OCI-LY1 (cell line): Measurements from ENCODE around the gene OR2V2.
A peak's percentile ranks its signal among the peaks of the same experiment; 100 is the strongest.

Experiments used
- H2AFZ ChIP-seq: fragments of 200-600 bp; sonication (generic), shearing (Covaris generic); 2 replicates; pipeline ENCODE4 v1.6.0; 2014; ENCODE audit warnings: antibody characterized with exemption, mild to moderate bottlenecking, low read length
- H3F3A ChIP-seq: fragments of 200-600 bp; sonication (generic), shearing (Covaris generic); 2 replicates; pipeline ENCODE4 v1.6.0; 2014; ENCODE audit warnings: mild to moderate bottlenecking, antibody characterized with exemption, low read length, moderate library complexity; ENCODE audit not compliant: insufficient read depth
- H3K27ac ChIP-seq: fragments of 200-600 bp; sonication (generic); 2 replicates; pipeline ENCODE4 v1.5.1; 2014; ENCODE audit warnings: low read length, mixed run types, mild to moderate bottlenecking, low read depth; ENCODE audit not compliant: poor library complexity, severe bottlenecking
- H3K27me3 ChIP-seq: fragments of 200-600 bp; sonication (generic); 2 replicates; pipeline ENCODE4 v1.6.0; 2014; ENCODE audit warnings: antibody characterized with exemption, mild to moderate bottlenecking, low read length, moderate library complexity; ENCODE audit not compliant: insufficient read depth
- H3K36me3 ChIP-seq: fragments of 200-600 bp; sonication (generic); 2 replicates; pipeline ENCODE4 v1.6.1; 2014; ENCODE audit warnings: mild to moderate bottlenecking, antibody characterized with exemption, low read length, moderate library complexity, mixed read lengths; ENCODE audit not compliant: insufficient read depth
- H3K4me1 ChIP-seq: fragments of 200-600 bp; sonication (generic); 2 replicates; pipeline ENCODE4 v1.5.1; 2014; ENCODE audit warnings: mild to moderate bottlenecking, low read length, moderate library complexity; ENCODE audit not compliant: insufficient read depth, severe bottlenecking
- H3K4me2 ChIP-seq: fragments of 200-600 bp; sonication (generic), shearing (Covaris generic); 2 replicates; pipeline ENCODE4 v1.6.1; 2014; ENCODE audit warnings: low read length
- H3K4me3 ChIP-seq: fragments of 200-600 bp; sonication (generic); 2 replicates; pipeline ENCODE4 v1.5.1; 2014; ENCODE audit warnings: low read length, low read depth, mild to moderate bottlenecking, mixed read lengths; ENCODE audit not compliant: poor library complexity, severe bottlenecking
- H3K79me2 ChIP-seq: fragments of 200-600 bp; shearing (Covaris generic); 2 replicates; pipeline ENCODE4 v1.6.1; 2016; ENCODE audit warnings: mixed run types, low read length, mixed read lengths; ENCODE audit not compliant: insufficient read depth
- H3K9ac ChIP-seq: fragments of 200-600 bp; sonication (generic), shearing (Covaris generic); 2 replicates; pipeline ENCODE4 v1.6.1; 2014; ENCODE audit warnings: mild to moderate bottlenecking, low read length, mixed read lengths
- H3K9me2 ChIP-seq: fragments of 200-600 bp; sonication (generic), shearing (Covaris generic); 2 replicates; pipeline ENCODE4 v1.6.1; 2014; ENCODE audit warnings: low read depth, mild to moderate bottlenecking, low read length, mixed read lengths
- H3K9me3 ChIP-seq: fragments of 200-600 bp; shearing (Covaris generic); 2 replicates; pipeline ENCODE4 v1.6.1; 2014; ENCODE audit warnings: low read length, mixed read lengths
- H4K20me1 ChIP-seq: fragments of 200-600 bp; sonication (generic), shearing (Covaris generic); 2 replicates; pipeline ENCODE4 v1.6.0; 2016; ENCODE audit warnings: mild to moderate bottlenecking, low read length; ENCODE audit not compliant: insufficient read depth
- EZH2 ChIP-seq: fragments of 200-600 bp; sonication (generic), shearing (Covaris generic); IDR thresholded peaks from 2 replicates; pipeline ENCODE4 v1.8.0; 2017; ENCODE audit warnings: borderline replicate concordance, mixed run types, mild to moderate bottlenecking, antibody characterized with exemption, low read length, moderate library complexity, mixed read lengths
- TF ChIP-seq, protein P1 (sequence below): fragments of 200-600 bp; sonication (generic), shearing (Covaris generic); IDR thresholded peaks from 2 replicates; pipeline ENCODE4 v1.5.1; 2017; ENCODE audit warnings: mild to moderate bottlenecking, antibody characterized with exemption, low read length, moderate library complexity, mixed read lengths

Gene OR2V2

DNA sequence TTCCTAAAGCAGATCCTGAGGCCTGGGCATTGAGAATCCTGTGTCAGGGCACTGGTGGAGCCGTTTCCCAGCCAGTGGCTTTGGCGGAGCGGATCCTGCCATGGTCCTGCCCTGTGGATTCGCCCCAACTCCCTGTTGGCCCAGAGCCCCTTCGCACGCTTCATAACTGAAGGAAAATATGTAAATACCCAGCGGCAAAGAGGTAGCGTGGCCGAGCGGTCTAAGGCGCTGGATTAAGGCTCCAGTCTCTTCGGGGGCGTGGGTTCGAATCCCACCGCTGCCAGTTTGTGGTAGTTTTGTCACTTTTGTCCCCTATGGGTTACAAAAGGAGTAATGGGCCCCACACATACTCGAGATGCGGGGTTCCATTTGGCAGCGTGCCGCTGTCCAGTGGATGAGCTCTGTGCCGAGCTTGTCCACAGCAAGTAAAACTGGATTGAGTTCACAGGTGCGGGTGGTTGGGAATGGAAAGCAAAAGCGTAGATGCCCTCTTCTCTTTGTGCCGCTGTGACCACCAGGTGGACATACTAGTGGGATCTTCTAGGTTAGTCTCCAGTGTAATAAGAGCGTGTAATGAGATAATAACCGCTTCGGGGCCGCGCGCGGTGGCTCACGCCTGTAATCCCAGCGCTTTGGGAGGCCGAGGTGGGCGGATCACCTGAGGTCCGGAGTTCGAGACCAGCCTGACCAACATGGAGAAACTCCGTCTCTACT lies 40.3 kb downstream of the OR2V2 start:
- no peaks in the 10 kb centered on the region for H3K9me3 ChIP-seq
- TF ChIP-seq, protein P1, sequence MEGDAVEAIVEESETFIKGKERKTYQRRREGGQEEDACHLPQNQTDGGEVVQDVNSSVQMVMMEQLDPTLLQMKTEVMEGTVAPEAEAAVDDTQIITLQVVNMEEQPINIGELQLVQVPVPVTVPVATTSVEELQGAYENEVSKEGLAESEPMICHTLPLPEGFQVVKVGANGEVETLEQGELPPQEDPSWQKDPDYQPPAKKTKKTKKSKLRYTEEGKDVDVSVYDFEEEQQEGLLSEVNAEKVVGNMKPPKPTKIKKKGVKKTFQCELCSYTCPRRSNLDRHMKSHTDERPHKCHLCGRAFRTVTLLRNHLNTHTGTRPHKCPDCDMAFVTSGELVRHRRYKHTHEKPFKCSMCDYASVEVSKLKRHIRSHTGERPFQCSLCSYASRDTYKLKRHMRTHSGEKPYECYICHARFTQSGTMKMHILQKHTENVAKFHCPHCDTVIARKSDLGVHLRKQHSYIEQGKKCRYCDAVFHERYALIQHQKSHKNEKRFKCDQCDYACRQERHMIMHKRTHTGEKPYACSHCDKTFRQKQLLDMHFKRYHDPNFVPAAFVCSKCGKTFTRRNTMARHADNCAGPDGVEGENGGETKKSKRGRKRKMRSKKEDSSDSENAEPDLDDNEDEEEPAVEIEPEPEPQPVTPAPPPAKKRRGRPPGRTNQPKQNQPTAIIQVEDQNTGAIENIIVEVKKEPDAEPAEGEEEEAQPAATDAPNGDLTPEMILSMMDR: peak; percentile 24; the same call in 1 of the 2 replicates
- TF ChIP-seq EZH2: no peak
- peaks cover 36% of the 10 kb centered on the region for H3K4me1 ChIP-seq
- no peaks in the 10 kb centered on the region for H3K9me2 ChIP-seq
- no peaks in the 10 kb centered on the region for H3K27me3 ChIP-seq
- H3K36me3 ChIP-seq: no peaks in the 10 kb centered on the region
- peak overlapping the region; percentile 83 for H3K4me2 ChIP-seq
- no peaks in the 10 kb centered on the region for H3K79me2 ChIP-seq
- H3K4me3 ChIP-seq: peak overlapping the region; percentile 79
- no peaks in the 10 kb centered on the region for H4K20me1 ChIP-seq
- H2AFZ ChIP-seq: no peak overlapping the region
- H3K9ac ChIP-seq: peak overlapping the region; percentile 51
- peaks cover 12% of the 10 kb centered on the region for H3F3A ChIP-seq
- H3K27ac ChIP-seq: peak overlapping the region; percentile 84

DNA sequence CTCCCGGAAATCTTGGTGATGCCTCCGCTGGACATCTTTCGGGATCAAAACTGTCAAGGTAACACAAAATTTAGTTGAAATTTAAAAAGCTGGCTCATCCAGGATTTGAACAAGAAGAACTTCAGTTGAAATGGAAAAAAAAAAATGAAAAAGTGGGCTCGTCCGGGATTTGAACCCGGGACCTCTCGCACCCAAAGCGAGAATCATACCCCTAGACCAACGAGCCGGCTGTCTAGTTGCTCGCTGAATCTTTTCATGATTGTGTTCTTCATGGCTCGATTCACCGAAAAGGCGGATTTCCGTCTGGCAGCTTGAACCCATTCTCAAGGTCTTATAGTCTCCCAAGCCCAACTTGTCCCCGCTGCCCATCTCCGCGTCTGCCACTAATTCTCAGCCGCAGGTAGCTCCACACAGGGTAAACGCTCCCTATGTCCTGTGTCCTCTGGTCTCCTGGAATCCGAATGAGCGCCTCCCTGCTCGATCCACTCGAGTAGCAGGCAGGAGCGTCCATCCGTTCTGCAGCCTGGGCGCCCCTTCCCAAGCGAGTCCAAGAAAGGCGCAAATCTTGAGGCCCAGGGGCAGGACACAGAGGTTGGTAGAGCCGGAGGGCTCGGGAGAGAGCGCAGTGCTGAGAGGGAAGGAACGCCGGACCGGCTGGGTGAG lies 41.4 kb downstream of the OR2V2 start:
- Histone ChIP-seq H3F3A (peaks cover 10% of the 10 kb centered on the region; the same call in 1 of the 2 replicates), H3K4me3 (peak overlapping the region; percentile 79), H3K27ac (peak overlapping the region; percentile 84), H4K20me1 (no peaks in the 10 kb centered on the region), H3K4me1 (peaks cover 34% of the 10 kb centered on the region), H3K9me3 (no peaks in the 10 kb centered on the region), H3K36me3 (no peaks in the 10 kb centered on the region), H3K4me2 (peak overlapping the region; percentile 83), H3K79me2 (no peaks in the 10 kb centered on the region), H2AFZ (no peak overlapping the region), H3K9ac (peak overlapping the region; percentile 81), H3K9me2 (no peaks in the 10 kb centered on the region), H3K27me3 (no peaks in the 10 kb centered on the region)
- TF ChIP-seq, protein P1: no peak; the same call in 1 of the 2 replicates
- no peak for TF ChIP-seq EZH2

DNA sequence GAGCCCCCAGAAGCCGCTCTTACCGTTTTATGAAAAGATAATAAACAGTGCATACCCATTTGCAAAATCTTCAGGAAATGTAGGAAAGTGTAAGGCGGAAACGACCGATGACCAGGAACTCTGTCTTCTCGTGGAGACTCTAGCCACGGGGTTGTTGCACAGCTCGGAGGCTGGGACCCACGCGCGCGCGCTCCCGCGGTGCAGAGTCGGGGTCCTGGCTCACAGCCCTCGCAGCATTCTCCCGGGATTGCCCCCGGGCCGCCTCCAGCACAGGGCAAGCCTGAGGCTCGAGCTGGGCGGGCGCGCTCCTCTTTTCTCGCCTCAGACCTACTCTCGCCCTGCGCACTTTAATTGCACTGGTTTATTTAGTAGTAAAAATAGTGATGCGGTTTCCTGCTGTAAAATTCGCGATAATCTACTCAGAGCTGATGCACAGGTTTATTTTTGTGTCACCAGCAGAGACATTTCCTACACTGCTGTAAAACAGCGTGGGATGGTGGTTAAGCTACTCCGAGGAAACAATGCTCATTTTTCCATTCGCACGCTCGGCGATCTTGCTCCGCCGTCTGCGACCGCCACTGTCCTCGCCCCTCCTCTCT lies 42.1 kb downstream of the OR2V2 start:
- Histone ChIP-seq H3F3A (peaks cover 10% of the 10 kb centered on the region; the same call in 1 of the 2 replicates), H3K79me2 (no peaks in the 10 kb centered on the region), H3K4me1 (peaks cover 28% of the 10 kb centered on the region), H3K4me3 (peak overlapping the region; percentile 79), H3K27me3 (no peaks in the 10 kb centered on the region), H3K27ac (peak overlapping the region; percentile 84), H3K9ac (peak overlapping the region; percentile 81), H2AFZ (no peak overlapping the region), H3K9me2 (no peaks in the 10 kb centered on the region), H3K9me3 (no peaks in the 10 kb centered on the region), H4K20me1 (no peaks in the 10 kb centered on the region), H3K4me2 (peak overlapping the region; percentile 83), H3K36me3 (no peaks in the 10 kb centered on the region)
- TF ChIP-seq, protein P1: no peak
- no peak for TF ChIP-seq EZH2
